Activated CD4-positive, alpha-beta T cell treated with anti-CD3 and anti-CD28 coated beads, Interleukin-2, Interleukin-4, amounts not matched to agents 100 ng/mL and 50 ng/mL, durations not matched to agents 16 hours and 8 hours (primary cell): ENCODE measurements around the gene MEP1A.
"Not testable (repeated sequence)": the region's sequence is repeated elsewhere in the genome, so short reads cannot be mapped to it uniquely, and the experiment has no call there.

ENCODE experiments used
- DNase-seq: peaks from one replicate; pipeline ENCODE4 v3.0.0-alpha.2; 2020; ENCODE audit warnings: low spot score

The MEP1A gene

DNA sequence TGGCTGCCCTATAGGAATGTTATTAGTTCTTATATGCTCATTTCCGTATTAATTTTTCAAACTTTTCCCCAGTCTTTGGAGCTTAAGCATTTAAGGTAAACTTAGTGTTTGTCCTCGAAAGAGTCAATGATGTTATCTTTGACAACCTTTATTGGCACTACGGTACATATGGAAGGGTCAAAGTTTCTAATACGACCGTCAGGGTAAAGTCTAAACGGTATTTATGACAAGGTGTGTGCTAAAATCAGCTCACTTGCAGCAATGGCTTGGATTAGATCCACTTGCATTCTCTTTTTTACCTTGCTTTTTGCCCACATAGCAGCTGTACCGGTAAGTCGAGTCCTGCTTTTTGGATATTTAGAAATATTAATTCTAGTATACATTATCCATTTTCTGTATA, at the start of gene MEP1A:
Gene MEP1A (plus strand): TSS at position 252 of the 400 bp plus-strand sequence. CDS start 10 bp downstream, at position 262.
- DNase-seq = no peak

- no peak for DNase-seq
Observed at GRCh38 chr6:46743425-46744158, 49.6 kb upstream of the MEP1A start.

GRCh38 chr6:46744159-46744725, 48.9 kb upstream of the MEP1A start:
- not testable (repeated sequence) for DNase-seq

- no peak for DNase-seq
Observed at GRCh38 chr6:46745973-46746372, 47.2 kb upstream of the MEP1A start.

DNA sequence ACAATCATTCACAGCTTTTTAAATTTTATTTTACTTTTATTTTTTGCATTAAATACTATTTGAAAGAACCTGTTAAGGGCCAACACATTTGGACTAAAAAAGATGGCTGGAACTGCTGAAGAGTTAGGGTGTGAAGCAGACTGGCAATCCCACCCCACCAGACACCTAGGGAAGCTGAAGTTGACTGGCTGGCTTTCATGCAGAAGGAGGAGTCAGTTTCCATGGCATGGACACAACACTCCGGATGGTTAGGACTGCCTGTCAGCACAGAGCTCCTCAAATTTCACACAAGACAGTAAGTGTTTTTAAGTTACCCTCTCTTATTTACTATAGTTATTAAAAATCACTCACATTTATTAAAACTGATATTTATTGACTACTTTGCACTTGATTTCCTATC, 46.5 kb upstream of the MEP1A start, which contains the start of gene ANKRD66:
Gene ANKRD66 (plus strand): TSS at position 238 of the 400 bp plus-strand sequence. CDS start 5,016 bp downstream, outside the sequence.
- no peak for DNase-seq

- no peak for DNase-seq
Observed at GRCh38 chr6:46748940-46749503, 44.2 kb upstream of the MEP1A start.

DNA sequence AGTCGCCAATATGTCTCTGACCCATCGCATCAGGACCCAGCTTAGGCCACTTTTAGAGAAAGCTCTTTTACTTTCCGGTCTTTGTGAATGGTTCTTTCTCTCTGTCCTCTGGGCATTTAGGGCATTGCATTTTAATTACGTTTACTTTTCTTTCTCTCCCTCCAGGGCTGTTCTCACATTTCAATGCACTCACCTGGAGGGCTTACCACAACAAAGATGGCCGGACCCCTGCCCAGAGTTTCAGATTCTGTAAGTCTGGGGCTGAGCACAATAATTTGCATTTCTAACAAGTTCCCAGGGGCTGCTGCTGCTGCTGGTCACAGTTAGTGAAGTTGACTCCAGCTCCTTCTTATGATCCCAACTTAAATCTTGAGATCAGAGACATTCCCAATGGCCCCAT, 43.5 kb upstream of the MEP1A start:
- DNase-seq = no peak

DNA sequence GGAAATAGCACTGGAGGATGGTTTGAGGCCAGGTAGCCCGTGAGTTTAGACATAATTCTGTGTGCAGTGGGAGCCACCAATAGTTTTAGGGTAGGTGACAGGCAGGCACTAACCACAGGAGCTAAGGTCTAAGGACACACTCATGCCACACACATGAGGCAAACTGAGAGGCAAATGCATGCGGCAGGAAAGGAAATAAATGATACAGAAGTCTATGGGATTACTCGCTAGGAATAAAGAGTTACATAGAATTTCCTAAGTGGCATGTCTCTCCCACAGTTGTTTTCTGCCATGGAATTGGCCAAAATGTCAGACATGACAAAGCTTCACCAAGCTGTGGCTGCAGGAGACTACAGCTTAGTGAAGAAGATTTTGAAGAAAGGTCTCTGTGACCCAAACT, 41.5 kb upstream of the MEP1A start:
- no peak for DNase-seq

DNA sequence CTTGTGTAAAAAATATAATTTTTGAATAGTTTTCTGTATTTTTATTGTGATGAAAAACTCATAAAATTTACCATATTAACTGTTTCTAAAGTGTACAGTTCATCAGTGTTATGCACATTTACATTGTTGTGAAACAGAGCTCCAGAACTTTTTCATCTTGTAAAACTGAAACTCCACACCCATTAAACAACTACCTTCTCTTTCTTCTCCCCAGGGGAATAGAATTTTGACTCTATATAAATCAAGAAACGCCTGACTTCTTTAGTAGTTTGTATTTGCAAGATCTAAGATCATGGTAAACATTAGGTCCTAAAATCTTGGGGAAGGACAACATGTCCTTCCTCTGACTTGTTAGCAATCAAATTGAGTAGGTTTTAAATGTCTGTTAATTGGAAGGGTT, 37.3 kb upstream of the MEP1A start:
- no peak for DNase-seq

DNA sequence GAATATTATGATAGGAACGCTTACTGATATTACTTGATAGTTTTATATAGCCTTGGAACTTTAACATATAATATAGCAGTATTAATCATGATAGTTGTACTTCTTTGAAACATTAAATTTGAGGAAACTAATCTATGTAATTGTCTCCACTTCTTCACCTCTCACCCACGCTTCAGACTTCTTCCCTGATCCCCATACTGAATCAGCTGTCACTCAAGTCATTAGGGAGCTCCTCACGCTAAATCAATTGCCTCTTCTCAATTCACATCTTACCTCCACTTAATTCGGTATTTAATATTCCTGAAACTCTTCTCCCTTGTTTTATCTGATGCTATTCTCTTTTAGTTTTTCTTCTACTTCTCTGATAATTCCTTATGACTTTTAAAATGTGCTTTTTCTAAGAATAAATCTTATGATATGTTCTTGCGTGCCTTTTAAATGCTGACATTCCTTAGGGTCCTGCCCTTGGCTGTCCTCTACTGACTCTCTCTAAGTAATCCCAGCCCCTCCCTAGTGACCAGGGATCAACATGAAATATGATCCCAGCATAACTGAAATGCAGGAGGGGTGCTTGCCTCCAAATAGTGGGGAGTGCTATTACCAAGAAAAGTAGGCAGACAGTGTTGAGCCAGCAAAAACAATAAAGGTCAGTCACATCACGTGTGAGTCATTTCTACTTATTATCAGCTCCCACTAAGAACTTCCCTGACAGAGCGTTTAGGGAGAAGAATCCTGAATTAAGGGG, 36.5 kb upstream of the MEP1A start:
- DNase-seq = no peak

- no peak for DNase-seq
Observed at GRCh38 chr6:46757214-46757596, 36.0 kb upstream of the MEP1A start.

DNA sequence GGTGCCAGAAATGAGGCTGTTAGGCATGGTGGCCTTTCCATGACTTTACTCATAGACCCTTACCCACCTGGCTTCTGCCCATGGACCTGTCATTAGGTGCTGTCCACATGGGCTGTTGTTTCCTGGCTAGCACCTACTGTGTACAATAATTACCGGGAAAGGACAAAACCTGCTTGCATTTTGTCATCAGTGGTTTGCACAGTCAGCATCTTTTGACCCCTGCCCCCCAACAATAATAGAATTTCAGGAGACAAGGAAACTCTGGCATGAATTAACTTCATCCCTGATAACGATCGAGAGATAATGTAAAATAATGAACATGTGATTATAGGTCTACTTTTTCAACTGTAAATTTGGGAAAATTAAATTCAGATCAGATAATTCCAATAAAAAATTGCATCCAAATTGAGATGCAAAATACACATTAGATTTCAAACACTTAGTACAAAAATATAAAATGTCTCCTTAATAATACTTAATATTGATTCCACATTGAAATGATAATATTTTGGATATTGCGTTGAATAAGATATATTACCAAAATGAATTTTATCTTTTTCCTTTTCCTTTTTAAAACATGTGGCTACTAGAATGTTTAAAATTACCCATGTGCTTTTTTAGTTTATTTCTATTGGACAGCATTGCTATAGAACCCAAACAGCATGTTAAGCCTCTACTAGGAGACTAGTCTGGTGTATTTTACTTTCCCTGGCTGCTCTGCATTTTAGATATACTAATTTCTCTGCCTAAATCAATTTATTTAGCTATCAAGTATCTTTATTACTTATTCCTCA, 34.0 kb upstream of the MEP1A start:
- DNase-seq = no peak

DNA sequence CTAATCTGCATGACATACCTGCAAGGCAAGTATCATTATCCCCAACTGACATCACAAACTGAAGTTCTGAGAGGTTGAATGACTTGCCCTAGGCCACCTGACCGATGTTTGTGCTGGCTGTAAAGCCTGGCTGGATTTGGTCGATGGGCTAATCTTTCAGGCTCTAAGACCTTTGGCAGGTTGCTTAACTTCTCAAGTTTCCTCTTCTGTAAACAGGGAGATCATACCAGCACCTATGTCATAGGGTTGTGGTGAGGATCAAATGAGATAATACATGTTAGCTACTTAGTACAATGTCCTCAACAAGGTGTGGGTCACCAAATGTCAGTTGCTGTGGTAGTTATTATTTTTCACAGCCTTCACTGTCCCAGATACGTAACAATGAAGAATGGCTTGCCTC, 32.3 kb upstream of the MEP1A start:
- DNase-seq = no peak

DNA sequence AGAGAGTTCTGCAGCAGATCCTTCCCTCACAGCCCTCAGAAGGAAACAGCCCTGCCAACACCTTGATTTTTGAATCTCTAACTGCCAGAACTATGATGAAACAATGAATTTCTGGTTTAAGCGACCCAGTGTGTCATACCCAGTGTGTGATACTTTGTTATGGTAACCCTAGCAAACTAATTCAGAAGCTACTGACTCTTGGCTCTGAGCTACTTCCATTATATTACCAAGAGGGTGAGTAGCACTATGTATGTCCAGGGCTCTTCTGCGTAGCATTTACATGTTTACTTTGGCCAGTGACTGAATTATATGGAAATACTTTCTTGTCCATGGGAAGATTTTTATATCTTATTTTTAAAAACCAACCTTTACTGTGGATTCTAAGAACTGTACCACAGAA, 29.7 kb upstream of the MEP1A start:
- DNase-seq = no peak

DNA sequence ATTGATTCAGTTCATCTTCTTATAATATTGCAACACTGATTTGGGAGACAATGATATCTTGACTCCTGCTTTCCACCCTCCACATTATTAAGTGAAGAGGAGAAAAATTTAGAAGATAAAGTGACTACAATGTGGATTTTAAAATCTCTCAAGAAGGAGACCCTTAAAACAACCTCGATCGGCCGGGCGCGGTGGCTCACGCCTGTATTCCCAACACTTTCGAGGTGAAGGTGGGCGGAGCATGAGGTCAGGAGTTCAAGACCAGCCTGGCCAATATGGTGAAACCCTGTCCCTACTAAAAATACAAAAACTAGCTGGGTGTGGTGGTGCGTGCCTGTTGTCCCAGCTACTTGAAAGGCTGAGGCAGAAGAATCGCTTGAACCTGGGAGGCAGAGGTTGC, 28.9 kb upstream of the MEP1A start:
- DNase-seq = not testable (repeated sequence)

- DNase-seq = no peak
Observed at GRCh38 chr6:46764961-46765360, 28.2 kb upstream of the MEP1A start.

DNA sequence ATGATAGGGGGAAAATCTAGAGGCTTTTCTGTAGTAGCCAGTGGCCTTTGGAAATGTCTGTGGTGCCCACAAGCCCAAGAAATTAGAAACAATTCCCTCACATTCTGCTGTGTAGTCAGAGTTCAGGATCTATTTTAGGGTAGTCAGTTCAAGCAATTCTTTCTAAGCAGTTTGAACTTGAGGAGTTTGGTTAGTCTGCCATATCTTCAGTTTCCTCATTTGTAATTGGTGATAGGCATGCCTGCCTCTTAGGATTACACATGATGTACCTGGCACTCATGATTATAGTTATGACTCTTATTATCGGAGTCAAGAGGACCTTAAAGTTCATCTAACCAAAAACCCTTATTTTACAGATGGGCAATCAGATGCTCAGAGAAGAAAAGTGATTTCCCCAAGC, 21.2 kb upstream of the MEP1A start:
- no peak for DNase-seq

GRCh38 chr6:46772762-46773161, 20.4 kb upstream of the MEP1A start:
- DNase-seq = no peak

DNA sequence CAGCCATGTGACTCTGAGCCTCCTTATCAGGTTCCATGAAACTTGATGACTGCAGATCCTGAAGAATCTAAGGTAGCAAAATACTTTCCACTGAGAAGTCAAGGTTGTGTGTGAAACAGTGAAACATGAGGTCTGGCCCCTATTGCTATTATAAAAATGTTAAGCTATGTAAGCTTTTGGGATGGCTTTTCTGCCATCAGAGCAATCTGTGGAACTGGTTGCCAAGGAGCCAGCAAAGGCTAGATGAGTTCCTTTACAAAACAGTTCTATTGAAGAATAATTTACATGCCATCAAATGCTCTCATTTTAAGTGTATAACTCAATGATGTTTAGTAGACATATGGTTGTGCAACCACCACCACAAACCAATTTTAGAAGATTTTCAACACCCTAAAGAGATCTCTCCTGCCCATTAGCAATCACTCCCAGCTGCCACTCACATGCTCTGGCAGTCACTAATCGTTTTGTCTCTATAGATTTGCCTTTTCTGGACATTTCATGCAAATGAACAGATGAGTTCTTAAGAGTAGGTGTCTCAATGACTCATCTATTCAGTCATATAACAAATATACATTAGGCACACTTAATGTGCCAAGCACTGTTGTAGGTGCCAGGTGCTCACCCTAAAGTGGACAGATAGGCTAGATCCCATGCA, 19.9 kb upstream of the MEP1A start:
- no peak for DNase-seq

DNA sequence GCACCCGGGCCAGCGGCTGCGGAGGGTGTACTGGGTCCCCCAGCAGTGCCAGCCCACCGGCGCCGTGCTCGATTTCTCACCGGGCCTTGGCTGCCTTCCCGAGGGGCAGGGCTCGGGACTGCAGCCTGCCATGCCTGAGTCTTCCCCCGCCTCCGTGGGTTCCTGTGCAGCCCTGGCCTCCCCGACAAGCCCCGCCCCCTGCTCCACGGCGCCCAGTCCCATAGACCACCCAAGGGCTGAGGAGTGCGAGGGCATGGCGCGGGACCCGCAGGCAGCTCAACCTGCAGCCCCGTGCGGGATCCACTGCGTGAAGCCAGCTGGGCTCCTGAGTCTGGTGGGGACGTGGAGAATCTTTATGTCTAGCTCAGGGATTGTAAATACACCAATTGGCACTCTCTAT, 18.5 kb upstream of the MEP1A start:
- DNase-seq = not testable (repeated sequence)

- DNase-seq = no peak
Observed at GRCh38 chr6:46776070-46776712, 17.0 kb upstream of the MEP1A start.
